Activated CD8-positive, alpha-beta memory T cell treated with anti-CD3 and anti-CD28 coated beads for 36 hours (primary cell): ENCODE results near the gene AKT1S1. TPM values are rescaled to one million over a fixed set of nuclear protein-coding genes. Genes with fewer than 3 reads are reported as not detected.

ENCODE experiments used
- CTCF ChIA-PET: fragments of 350-600 bp; sonication (Branson Sonifier 250); formaldehyde crosslinking; loops from one replicate; lab custom pipeline; 2021; ENCODE audit warnings: antibody characterized with exemption; lab: Charles Lee
- POLR2A ChIA-PET: fragments of 350-600 bp; sonication (Branson Sonifier 250); formaldehyde crosslinking; loops from one replicate; lab custom pipeline; 2021; ENCODE audit warnings: antibody characterized with exemption; lab: Charles Lee
- total RNA-seq, 2 experiments: library from RNA; stranded (reverse); gene quantifications; one replicate each; pipeline ENCODE4 v1.2.3, GENCODE V29; 2021

Gene AKT1S1
- total RNA-seq, 2 experiments from 2014 or later, result 31.7 TPM

GRCh38 chr19:49852631-49853126, 24.5 kb downstream of the AKT1S1 start:
- CTCF ChIA-PET, result interaction anchor here (0.6 to 0.7 kb wide), 4 partner anchors 17 to 743 kb away, joined by 3 to 4 read pairs (median 4); no protein-coding TSS in a partner anchor
- POLR2A ChIA-PET, result interaction anchor here (0.7 to 2.4 kb wide), 3 partner anchors 11 to 250 kb away, joined by 3 to 10 read pairs (median 4); no protein-coding TSS in a partner anchor

GRCh38 chr19:49851456-49852259, 25.5 kb downstream of the AKT1S1 start:
- ChIA-PET CTCF (interaction anchor here (0.6 to 1.0 kb wide), 2 partner anchors 17 to 131 kb away, joined by 3 read pairs; no protein-coding TSS in a partner anchor), POLR2A (interaction anchor here (0.8 to 2.4 kb wide), 4 partner anchors 12 to 18 kb away, joined by 3 to 10 read pairs (median 6); partner anchors contain the start of gene PNKP)

- ChIA-PET POLR2A (interaction anchor here (0.6 to 1.8 kb wide), 6 partner anchors 13 to 79 kb away, joined by 3 to 13 read pairs (median 4); partner anchors contain the start of gene PNKP), CTCF (interaction anchor here (1.0 to 1.5 kb wide), 7 partner anchors 13 to 348 kb away, joined by 3 to 4 read pairs (median 3); partner anchors contain the start of genes ATF5 and NUP62)
Observed at GRCh38 chr19:49850487-49851342, 26.4 kb downstream of the AKT1S1 start, which contains the start of gene PTOV1. Gene PTOV1, plus strand, starts transcription at chr19:49851159.

GRCh38 chr19:49850221-49850486, 27.0 kb downstream of the AKT1S1 start:
- CTCF ChIA-PET, result interaction anchor here (1.0 to 1.5 kb wide), 6 partner anchors 13 to 347 kb away, joined by 3 to 4 read pairs (median 3); partner anchors contain the start of genes ATF5 and NUP62
- POLR2A ChIA-PET, result interaction anchor here (0.8 to 1.8 kb wide), 4 partner anchors 14 to 80 kb away, joined by 3 to 9 read pairs (median 4); partner anchors contain the start of gene PNKP

GRCh38 chr19:49849433-49850220, 27.5 kb downstream of the AKT1S1 start:
- CTCF ChIA-PET, result interaction anchor here (1.1 to 1.5 kb wide), 3 partner anchors 80 to 347 kb away, joined by 3 read pairs; partner anchors contain the start of genes ATF5 and NUP62
- POLR2A ChIA-PET, result interaction anchor here (1.1 to 1.6 kb wide), 2 partner anchors 14 to 17 kb away, joined by 4 to 5 read pairs; no protein-coding TSS in a partner anchor

- ChIA-PET POLR2A (interaction anchor here (1.1 kb wide), 1 partner anchor 20 kb away, joined by 5 read pairs; no protein-coding TSS in a partner anchor), CTCF (no interaction called here)
Observed at GRCh38 chr19:49848938-49849337, 28.2 kb downstream of the AKT1S1 start.

GRCh38 chr19:49847731-49848696, 29.1 kb downstream of the AKT1S1 start:
- POLR2A ChIA-PET, result interaction anchor here (1.1 kb wide), 1 partner anchor 21 kb away, joined by 5 read pairs; no protein-coding TSS in a partner anchor
- CTCF ChIA-PET, result interaction anchor here (0.9 kb wide), 1 partner anchor 22 kb away, joined by 3 read pairs; no protein-coding TSS in a partner anchor

- CTCF ChIA-PET, result no interaction called here
- POLR2A ChIA-PET, result no interaction called here
Observed at GRCh38 chr19:49846408-49846807, 30.7 kb downstream of the AKT1S1 start.

- CTCF ChIA-PET, result no interaction called here
- POLR2A ChIA-PET, result no interaction called here
Observed at GRCh38 chr19:49845414-49845813, 31.7 kb downstream of the AKT1S1 start.

- CTCF ChIA-PET, result no interaction called here
- POLR2A ChIA-PET, result no interaction called here
Observed at GRCh38 chr19:49844138-49845095, 32.7 kb downstream of the AKT1S1 start.

- CTCF ChIA-PET, result interaction anchor here (0.7 kb wide), 1 partner anchor 84 kb away, joined by 3 read pairs; no protein-coding TSS in a partner anchor
- POLR2A ChIA-PET, result no interaction called here
Observed at GRCh38 chr19:49843265-49843664, 33.9 kb downstream of the AKT1S1 start.

GRCh38 chr19:49840736-49841249, 36.4 kb downstream of the AKT1S1 start:
- POLR2A ChIA-PET, result no interaction called here
- CTCF ChIA-PET, result no interaction called here

GRCh38 chr19:49840321-49840720, 36.8 kb downstream of the AKT1S1 start:
- ChIA-PET POLR2A (no interaction called here), CTCF (interaction anchor here (0.5 kb wide), 1 partner anchor 209 kb away, joined by 5 read pairs; no protein-coding TSS in a partner anchor)

- POLR2A ChIA-PET, result no interaction called here
- CTCF ChIA-PET, result interaction anchor here (0.5 kb wide), 1 partner anchor 209 kb away, joined by 5 read pairs; no protein-coding TSS in a partner anchor
Observed at GRCh38 chr19:49839713-49840112, 37.4 kb downstream of the AKT1S1 start.

GRCh38 chr19:49838885-49839588, 38.1 kb downstream of the AKT1S1 start:
- CTCF ChIA-PET, result no interaction called here
- POLR2A ChIA-PET, result no interaction called here
